WTC11 (cell line): ENCODE results near the gene RNF215. TPM values are rescaled to one million over a fixed set of nuclear protein-coding genes. Genes with fewer than 3 reads are reported as not detected.

Experiments
- ATAC-seq: fragments of 200-7000 bp; cut with Tn5 transposase; 2 replicates; pipeline ENCODE4 v1.10.0; 2021; ENCODE audit warnings: mild to moderate bottlenecking, moderate library complexity
- CTCF ChIA-PET: fragments of 300-600 bp; sonication (Branson Sonifier 250); formaldehyde crosslinking; loops from one replicate; lab custom pipeline; 2021; ENCODE audit warnings: antibody characterized with exemption; lab: Charles Lee
- POLR2A ChIA-PET: fragments of 350-600 bp; sonication (Branson Sonifier 250); formaldehyde crosslinking; loops from one replicate; lab custom pipeline; 2021; ENCODE audit warnings: antibody characterized with exemption; lab: Charles Lee
- DNase-seq: peaks from one replicate; pipeline ENCODE4 v3.0.0; 2021; ENCODE audit warnings: low spot score
- H3K27ac Mint-ChIP-seq: 2 replicates; pipeline ENCODE4 v1.8.0; 2021; ENCODE audit warnings: mixed read lengths
- H3K27me3 Mint-ChIP-seq: 2 replicates; pipeline ENCODE4 v1.8.0; 2021; ENCODE audit warnings: low read depth, mild to moderate bottlenecking, moderate library complexity, mixed read lengths
- H3K36me3 Mint-ChIP-seq: 2 replicates; pipeline ENCODE4 v1.8.0; 2021; ENCODE audit warnings: mixed read lengths
- H3K4me1 Mint-ChIP-seq: 2 replicates; pipeline ENCODE4 v1.8.0; 2022; ENCODE audit warnings: mixed read lengths
- H3K4me3 Mint-ChIP-seq: 2 replicates; pipeline ENCODE4 v1.8.0; 2021; ENCODE audit warnings: mild to moderate bottlenecking, moderate library complexity, mixed read lengths
- H3K9me3 Mint-ChIP-seq: 2 replicates; pipeline ENCODE4 v1.8.0; 2021; ENCODE audit warnings: mixed read lengths
- ATF6 ChIP-seq: sonication (generic); formaldehyde crosslinking; IDR thresholded peaks from 2 replicates; pipeline ENCODE4 v1.8.1; 2023; ENCODE audit warnings: mild to moderate bottlenecking, missing genetic modification reagents
- CDX4 ChIP-seq: fragments of 250-450 bp; sonication (Bioruptor Pico); IDR thresholded peaks from 2 replicates; pipeline ENCODE4 v1.9.0; 2021; ENCODE audit warnings: moderate library complexity, mild to moderate bottlenecking, inconsistent platforms, borderline replicate concordance
- ELF4 ChIP-seq: sonication (generic); formaldehyde crosslinking; IDR thresholded peaks from 2 replicates; pipeline ENCODE4 v1.8.1; 2022; ENCODE audit warnings: low read depth, mild to moderate bottlenecking, moderate library complexity, missing genetic modification reagents
- ETV6 ChIP-seq: sonication (generic); formaldehyde crosslinking; IDR thresholded peaks from 2 replicates; pipeline ENCODE4 v1.8.1; 2022; ENCODE audit warnings: mild to moderate bottlenecking, missing genetic modification reagents
- FOXP4 ChIP-seq: sonication (generic); formaldehyde crosslinking; IDR thresholded peaks from 2 replicates; pipeline ENCODE4 v1.8.0; 2022; ENCODE audit warnings: mild to moderate bottlenecking, missing genetic modification reagents
- JAZF1 ChIP-seq: fragments of 250-450 bp; sonication (Bioruptor Pico); IDR thresholded peaks from 2 replicates; pipeline ENCODE4 v1.9.0; 2021; ENCODE audit warnings: moderate library complexity, mild to moderate bottlenecking, inconsistent platforms
- JUN ChIP-seq: sonication (generic); formaldehyde crosslinking; IDR thresholded peaks from 2 replicates; pipeline ENCODE4 v1.8.0; 2023; ENCODE audit warnings: mild to moderate bottlenecking, missing genetic modification reagents
- NFYB ChIP-seq: sonication (generic); formaldehyde crosslinking; conservative IDR thresholded peaks from 2 replicates; pipeline ENCODE4 v1.8.0; 2022; ENCODE audit warnings: low read depth, missing genetic modification reagents
- NR3C1 ChIP-seq: sonication (generic); formaldehyde crosslinking; conservative IDR thresholded peaks from 2 replicates; pipeline ENCODE4 v1.8.1; 2023; ENCODE audit warnings: low read depth, mild to moderate bottlenecking, missing genetic modification reagents
- OVOL2 ChIP-seq: fragments of 250-450 bp; sonication (Bioruptor Pico); IDR thresholded peaks from 2 replicates; pipeline ENCODE4 v1.9.0; 2021; ENCODE audit warnings: mild to moderate bottlenecking, borderline replicate concordance
- ZNF232 ChIP-seq: sonication (generic); formaldehyde crosslinking; IDR thresholded peaks from 2 replicates; pipeline ENCODE4 v1.8.0; 2022; ENCODE audit warnings: mild to moderate bottlenecking, missing genetic modification reagents
- ZNF317 ChIP-seq: sonication (generic); formaldehyde crosslinking; IDR thresholded peaks from 2 replicates; pipeline ENCODE4 v1.8.1; 2023; ENCODE audit warnings: low read depth, mild to moderate bottlenecking, moderate library complexity, missing genetic modification reagents, borderline replicate concordance
- ZSCAN18 ChIP-seq: fragments of 250-450 bp; sonication (Bioruptor Pico); IDR thresholded peaks from 2 replicates; pipeline ENCODE4 v2.1.2; 2022; ENCODE audit warnings: mild to moderate bottlenecking, moderate library complexity
- total RNA-seq: library from RNA; stranded (reverse); gene quantifications from 3 replicates; pipeline ENCODE4 v1.2.3, GENCODE V29; 2021
- TF ChIP-seq, protein P1 (sequence below): sonication (generic); formaldehyde crosslinking; IDR thresholded peaks from 2 replicates; pipeline ENCODE4 v1.8.1; 2023; ENCODE audit warnings: mild to moderate bottlenecking, missing genetic modification reagents
- TF ChIP-seq, protein P2 (sequence below): sonication (generic); formaldehyde crosslinking; conservative IDR thresholded peaks from 2 replicates; pipeline ENCODE4 v1.8.1; 2022; ENCODE audit warnings: mild to moderate bottlenecking, missing genetic modification reagents
- TF ChIP-seq, protein P3 (sequence below): fragments of 250-450 bp; sonication (Bioruptor Pico); IDR thresholded peaks from 2 replicates; pipeline ENCODE4 v1.9.0; 2021; ENCODE audit warnings: mild to moderate bottlenecking, borderline replicate concordance
- TF ChIP-seq, protein P4 (sequence below): sonication (generic); formaldehyde crosslinking; IDR thresholded peaks from 2 replicates; pipeline ENCODE4 v1.8.0; 2022; ENCODE audit warnings: mild to moderate bottlenecking, missing genetic modification reagents

RNF215 gene
- total RNA-seq, 1 experiment from 2014 or later: 25.4 TPM

- no peak for TF ChIP-seq CDX4 (CRISPR knock-in tag)
- TF ChIP-seq, all 79 proteins: peak for 0
Observed at GRCh38 chr22:30436196-30436595, 49.0 kb upstream of the RNF215 start (continued).

DNA sequence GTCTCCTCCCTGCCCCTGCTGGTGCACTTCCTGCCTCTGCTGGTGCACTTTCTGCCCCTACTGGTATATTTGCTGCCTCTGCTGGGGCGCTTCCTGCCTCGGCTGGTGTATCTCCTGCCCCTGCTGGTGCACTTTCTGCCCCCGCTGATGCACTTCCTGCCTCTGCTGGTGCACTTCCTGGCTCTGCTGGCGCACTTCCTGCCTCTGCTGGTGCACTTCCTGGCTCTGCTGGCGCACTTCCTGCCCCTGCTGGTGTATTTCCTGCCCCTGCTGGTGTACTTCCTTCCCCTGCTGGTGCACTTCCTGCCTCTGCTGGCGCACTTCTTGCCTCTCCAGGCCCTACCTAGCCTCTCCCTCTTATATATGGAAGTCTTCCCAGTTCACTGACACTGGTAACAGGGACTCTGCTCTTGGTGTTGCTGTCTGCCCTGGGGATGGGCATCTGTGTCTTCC is 48.5 kb upstream of the RNF215 start:
- POLR2A ChIA-PET: no interaction called here
- CTCF ChIA-PET: interaction anchor here (1.9 to 2.6 kb wide), 2 partner anchors 9 to 10 kb away, joined by 9 to 11 read pairs; no protein-coding TSS in a partner anchor
- DNase-seq (no peak), ATAC-seq (no peak; the same call in 1 of the 2 replicates)
- Mint-ChIP-seq H3K27ac (no peak overlapping the region), H3K36me3 (peaks cover 12% of the 10 kb centered on the region), H3K4me1 (peaks cover 9% of the 10 kb centered on the region), H3K9me3 (peaks cover 29% of the 10 kb centered on the region), H3K4me3 (no peak overlapping the region), H3K27me3 (peaks cover 21% of the 10 kb centered on the region)
- TF ChIP-seq, protein P1, sequence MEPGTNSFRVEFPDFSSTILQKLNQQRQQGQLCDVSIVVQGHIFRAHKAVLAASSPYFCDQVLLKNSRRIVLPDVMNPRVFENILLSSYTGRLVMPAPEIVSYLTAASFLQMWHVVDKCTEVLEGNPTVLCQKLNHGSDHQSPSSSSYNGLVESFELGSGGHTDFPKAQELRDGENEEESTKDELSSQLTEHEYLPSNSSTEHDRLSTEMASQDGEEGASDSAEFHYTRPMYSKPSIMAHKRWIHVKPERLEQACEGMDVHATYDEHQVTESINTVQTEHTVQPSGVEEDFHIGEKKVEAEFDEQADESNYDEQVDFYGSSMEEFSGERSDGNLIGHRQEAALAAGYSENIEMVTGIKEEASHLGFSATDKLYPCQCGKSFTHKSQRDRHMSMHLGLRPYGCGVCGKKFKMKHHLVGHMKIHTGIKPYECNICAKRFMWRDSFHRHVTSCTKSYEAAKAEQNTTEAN (CRISPR knock-in tag): no peak
- TF ChIP-seq ETV6: peak; percentile 100
- TF ChIP-seq FOXP4 (CRISPR knock-in tag): 0 out of 2 replicates have a peak, but pooled peaks have one; percentile 52

GRCh38 chr22:30434843-30435242 is 47.6 kb upstream of the RNF215 start:
- CTCF ChIA-PET: interaction anchor here (1.1 to 2.6 kb wide), 2 partner anchors 10 to 11 kb away, joined by 3 to 11 read pairs; no protein-coding TSS in a partner anchor
- no peak for ATAC-seq
- no peak for TF ChIP-seq ZSCAN18
- TF ChIP-seq NFYB (CRISPR knock-in tag): no peak
- TF ChIP-seq NR3C1 (CRISPR knock-in tag): no peak
- TF ChIP-seq, protein P2, sequence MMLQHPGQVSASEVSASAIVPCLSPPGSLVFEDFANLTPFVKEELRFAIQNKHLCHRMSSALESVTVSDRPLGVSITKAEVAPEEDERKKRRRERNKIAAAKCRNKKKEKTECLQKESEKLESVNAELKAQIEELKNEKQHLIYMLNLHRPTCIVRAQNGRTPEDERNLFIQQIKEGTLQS (CRISPR knock-in tag): no peak
- no peak for TF ChIP-seq ELF4
- no peak for TF ChIP-seq ZNF317 (CRISPR knock-in tag)
- TF ChIP-seq, protein P3, sequence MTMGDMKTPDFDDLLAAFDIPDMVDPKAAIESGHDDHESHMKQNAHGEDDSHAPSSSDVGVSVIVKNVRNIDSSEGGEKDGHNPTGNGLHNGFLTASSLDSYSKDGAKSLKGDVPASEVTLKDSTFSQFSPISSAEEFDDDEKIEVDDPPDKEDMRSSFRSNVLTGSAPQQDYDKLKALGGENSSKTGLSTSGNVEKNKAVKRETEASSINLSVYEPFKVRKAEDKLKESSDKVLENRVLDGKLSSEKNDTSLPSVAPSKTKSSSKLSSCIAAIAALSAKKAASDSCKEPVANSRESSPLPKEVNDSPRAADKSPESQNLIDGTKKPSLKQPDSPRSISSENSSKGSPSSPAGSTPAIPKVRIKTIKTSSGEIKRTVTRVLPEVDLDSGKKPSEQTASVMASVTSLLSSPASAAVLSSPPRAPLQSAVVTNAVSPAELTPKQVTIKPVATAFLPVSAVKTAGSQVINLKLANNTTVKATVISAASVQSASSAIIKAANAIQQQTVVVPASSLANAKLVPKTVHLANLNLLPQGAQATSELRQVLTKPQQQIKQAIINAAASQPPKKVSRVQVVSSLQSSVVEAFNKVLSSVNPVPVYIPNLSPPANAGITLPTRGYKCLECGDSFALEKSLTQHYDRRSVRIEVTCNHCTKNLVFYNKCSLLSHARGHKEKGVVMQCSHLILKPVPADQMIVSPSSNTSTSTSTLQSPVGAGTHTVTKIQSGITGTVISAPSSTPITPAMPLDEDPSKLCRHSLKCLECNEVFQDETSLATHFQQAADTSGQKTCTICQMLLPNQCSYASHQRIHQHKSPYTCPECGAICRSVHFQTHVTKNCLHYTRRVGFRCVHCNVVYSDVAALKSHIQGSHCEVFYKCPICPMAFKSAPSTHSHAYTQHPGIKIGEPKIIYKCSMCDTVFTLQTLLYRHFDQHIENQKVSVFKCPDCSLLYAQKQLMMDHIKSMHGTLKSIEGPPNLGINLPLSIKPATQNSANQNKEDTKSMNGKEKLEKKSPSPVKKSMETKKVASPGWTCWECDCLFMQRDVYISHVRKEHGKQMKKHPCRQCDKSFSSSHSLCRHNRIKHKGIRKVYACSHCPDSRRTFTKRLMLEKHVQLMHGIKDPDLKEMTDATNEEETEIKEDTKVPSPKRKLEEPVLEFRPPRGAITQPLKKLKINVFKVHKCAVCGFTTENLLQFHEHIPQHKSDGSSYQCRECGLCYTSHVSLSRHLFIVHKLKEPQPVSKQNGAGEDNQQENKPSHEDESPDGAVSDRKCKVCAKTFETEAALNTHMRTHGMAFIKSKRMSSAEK (CRISPR knock-in tag): no peak
- TF ChIP-seq JAZF1 (CRISPR knock-in tag): no peak
- TF ChIP-seq JUN: no peak
- no peak for TF ChIP-seq ZNF232 (CRISPR knock-in tag)
- TF ChIP-seq, protein P4, sequence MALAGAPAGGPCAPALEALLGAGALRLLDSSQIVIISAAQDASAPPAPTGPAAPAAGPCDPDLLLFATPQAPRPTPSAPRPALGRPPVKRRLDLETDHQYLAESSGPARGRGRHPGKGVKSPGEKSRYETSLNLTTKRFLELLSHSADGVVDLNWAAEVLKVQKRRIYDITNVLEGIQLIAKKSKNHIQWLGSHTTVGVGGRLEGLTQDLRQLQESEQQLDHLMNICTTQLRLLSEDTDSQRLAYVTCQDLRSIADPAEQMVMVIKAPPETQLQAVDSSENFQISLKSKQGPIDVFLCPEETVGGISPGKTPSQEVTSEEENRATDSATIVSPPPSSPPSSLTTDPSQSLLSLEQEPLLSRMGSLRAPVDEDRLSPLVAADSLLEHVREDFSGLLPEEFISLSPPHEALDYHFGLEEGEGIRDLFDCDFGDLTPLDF (CRISPR knock-in tag): no peak
- no peak for TF ChIP-seq ATF6 (CRISPR knock-in tag)
- TF ChIP-seq OVOL2: no peak

More at GRCh38 chr22:30434843-30435242, 47.6 kb upstream of the RNF215 start:
- H3K27ac Mint-ChIP-seq: no peak overlapping the region
- peaks cover 21% of the 10 kb centered on the region for H3K27me3 Mint-ChIP-seq
- no peak overlapping the region for H3K4me3 Mint-ChIP-seq
- peaks cover 29% of the 10 kb centered on the region for H3K9me3 Mint-ChIP-seq
- POLR2A ChIA-PET: no interaction called here
- peaks cover 14% of the 10 kb centered on the region for H3K4me1 Mint-ChIP-seq
- DNase-seq: no peak
- peaks cover 12% of the 10 kb centered on the region for H3K36me3 Mint-ChIP-seq
